NOMO-1 treated with DMSO at 0.1 percent for 48 hours (cell line): Measurements from ENCODE around the gene DIPK1A.

ENCODE experiments used
- DNase-seq: peaks from one replicate; lab custom pipeline; 2025; ENCODE audit not compliant: unreplicated experiment; lab: John Stamatoyannopoulos, UW

The DIPK1A gene

GRCh38 chr1:92808381-92808780 is 152.9 kb downstream of the DIPK1A start:
- DNase-seq, result no peak

DNA sequence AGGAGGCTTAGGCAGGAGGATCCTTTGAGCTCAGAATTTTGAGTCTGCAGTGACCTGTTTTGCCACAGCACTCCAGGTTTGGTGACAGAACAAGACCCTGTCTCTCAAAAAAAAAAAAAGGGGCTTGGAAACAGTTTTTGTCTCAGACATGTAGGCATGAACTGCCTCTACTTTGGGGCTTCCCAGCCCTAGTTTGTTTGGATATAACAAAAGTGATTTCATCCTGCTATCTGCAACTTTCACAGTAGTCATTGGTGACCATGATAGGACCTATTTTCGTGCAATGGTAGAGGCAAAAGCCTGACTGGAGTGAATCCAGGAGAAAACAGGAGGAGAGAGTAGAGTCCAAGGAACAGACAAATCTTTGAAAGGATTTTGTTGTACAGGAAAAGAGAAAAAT is 156.0 kb downstream of the DIPK1A start:
- no peak for DNase-seq

GRCh38 chr1:92804721-92805201 is 156.5 kb downstream of the DIPK1A start:
- DNase-seq, result peak; percentile 62

DNA sequence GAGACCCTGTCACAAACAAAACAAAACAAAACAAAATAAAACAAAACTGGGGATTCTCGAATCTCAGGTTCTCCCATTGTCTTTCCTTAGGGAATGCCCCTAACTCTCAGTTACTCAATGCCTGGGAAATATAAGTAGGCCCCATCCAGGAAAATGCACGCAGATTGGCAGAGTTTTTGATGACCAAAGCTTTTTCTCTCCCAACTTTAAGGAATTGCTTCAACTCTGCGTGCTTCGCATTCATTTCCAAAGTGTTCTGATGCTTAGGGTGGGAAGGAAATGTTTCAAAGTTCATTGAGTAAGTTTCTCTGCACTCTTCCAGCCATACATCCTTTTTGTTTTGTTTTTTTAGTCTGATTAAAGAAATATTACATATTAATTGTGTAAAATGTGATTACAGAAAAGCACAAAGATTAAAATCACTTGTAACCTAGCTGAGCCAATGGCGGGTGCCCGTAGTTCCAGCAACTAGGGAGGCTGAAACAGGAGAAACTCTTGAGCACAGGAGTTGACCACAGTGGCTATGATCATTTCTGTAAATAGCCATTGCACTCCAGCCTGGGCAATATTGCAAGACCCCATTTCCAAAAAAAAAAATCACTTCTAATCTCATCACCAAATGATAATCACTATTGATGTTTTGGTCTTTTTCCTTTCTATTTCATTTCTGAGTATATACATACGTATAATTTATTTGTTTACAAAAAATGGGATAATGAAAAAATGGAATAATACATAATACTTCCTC is 157.9 kb downstream of the DIPK1A start:
- no peak for DNase-seq

DNA sequence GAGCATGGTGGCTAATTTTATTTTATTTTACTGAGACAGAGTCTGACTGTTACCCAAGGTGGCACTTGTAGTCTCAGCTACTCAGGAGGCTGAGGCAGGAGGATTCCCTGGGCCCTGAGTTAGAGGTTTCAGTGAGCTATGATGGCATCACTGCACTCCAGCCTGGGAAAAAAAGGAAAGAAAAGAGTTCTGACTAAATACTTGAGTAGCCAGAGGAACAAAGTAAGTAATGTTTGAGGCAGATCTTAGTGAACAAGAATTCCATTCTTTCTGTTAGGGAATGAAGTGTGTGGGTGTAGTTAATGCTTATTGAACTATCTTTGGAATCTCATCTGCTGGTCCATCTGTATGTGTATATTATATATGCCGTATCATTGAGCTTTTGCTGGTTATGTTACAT is 163.3 kb downstream of the DIPK1A start:
- no peak for DNase-seq

DNA sequence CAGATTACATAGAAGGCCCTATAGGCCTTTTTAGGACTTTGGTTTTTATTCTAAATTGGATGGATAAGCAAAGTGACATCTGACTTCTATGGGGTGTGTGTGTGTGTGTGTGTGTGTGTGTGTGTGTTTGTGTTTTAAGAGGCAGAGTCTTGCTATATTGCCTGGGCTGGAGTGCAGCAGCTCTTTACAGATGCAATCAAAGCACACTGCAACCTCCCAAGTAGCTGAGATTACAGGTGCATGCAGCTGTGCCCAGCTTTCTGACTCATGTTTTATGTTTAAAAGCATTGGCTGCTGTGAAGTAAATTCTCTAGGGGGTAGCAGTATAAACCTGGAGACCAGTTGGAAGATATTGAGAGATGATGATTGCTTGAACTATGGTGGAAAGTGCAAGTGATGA is 164.0 kb downstream of the DIPK1A start:
- DNase-seq, result no peak

- DNase-seq, result no peak
These were observed 166.1 kb downstream of the DIPK1A start for GRCh38 chr1:92795166-92795565.

- no peak for DNase-seq
These were observed 168.9 kb downstream of the DIPK1A start for GRCh38 chr1:92792340-92792782.
